NOMO-1 (cell line): ENCODE measurements around the gene ZMYND8.
"Not testable (repeated sequence)": the region's sequence is repeated elsewhere in the genome, so short reads cannot be mapped to it uniquely, and the experiment has no call there.

Source experiments
- DNase-seq, 2 experiments: peaks; one replicate each; lab custom pipeline; 2025; ENCODE audit not compliant: unreplicated experiment in 2 of 2; lab: John Stamatoyannopoulos, UW

Gene ZMYND8

DNA sequence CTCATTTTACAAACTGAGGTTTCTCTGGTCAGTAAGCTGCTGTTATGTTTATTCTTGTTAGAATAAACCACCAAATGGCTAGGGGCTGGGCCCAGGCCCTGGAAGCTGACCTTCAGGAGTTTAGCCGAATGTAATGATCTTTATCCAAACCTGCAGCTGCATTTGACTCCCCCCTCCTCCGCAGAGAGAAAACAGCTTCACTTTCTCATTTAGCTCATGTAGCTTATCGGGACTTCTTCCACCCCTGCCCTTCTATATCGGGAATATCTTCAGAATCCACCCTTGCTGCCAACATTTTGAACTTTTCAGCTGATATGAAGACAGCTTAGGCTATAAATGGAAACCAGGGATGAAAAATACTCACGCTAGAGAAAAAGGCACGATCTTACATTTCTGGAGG, 102.6 kb downstream of the ZMYND8 start:
- DNase-seq = no peak

GRCh38 chr20:47252879-47253307, 103.6 kb downstream of the ZMYND8 start:
- no peak for DNase-seq

DNA sequence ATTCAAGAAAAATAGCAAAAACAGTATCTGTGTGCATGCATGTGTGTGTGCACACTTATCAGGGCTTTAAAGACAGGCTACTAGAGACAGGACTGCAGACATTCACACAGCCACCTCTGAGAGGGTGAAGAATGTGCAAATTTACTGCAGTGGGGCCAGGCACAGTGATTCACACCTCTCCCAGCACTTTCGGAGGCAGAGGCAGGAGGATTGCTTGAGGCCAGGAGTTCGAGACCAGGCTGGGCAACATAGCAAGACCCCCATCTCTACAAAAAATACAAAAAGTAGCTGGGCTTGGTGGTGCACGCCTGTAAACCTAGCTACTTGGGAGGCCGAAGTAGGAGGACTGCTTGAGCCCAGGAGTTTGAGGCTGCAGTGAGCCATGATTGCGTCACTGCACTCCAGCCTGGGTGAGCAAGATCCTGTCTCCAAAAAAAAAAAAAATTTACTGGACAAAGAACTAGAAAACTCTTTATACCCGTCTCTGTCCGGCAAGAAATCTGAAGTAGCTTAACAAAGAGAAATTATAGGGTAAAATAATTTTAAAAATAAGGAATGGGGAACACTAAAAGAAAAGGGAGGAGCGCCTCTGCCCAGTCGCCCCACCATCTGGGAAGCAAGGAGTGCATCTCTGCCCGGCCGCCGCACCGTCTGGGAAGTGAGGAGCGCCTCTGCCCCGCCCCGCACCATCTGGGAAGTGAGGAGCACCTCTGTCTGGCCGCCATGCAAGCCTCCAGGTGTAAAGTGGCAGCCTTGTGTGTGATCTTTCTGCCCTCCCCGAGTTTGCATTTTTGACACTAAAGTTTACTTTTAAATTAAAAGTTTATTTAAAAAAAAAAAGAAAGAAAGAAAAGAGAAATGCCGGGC, 105.1 kb downstream of the ZMYND8 start:
- no peak for DNase-seq

DNA sequence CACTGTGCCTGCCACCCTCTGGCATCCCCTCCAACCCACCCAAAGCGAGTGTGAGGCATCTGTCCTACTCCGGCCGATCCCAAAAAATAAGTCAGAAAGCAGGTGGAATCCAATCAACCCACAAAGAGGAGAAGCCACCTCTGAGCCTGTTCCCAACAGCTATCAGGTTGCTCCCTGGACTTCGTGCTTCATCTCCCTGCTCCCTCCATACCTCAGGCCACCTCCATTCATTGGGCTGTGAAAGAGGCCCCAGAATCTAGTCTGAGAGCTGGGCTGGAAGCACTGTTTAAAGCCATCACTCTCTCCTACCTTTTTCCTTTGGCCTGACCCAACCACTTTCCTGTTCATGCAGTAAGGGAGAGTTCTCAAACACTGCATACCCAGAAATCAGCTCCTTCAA, 106.1 kb downstream of the ZMYND8 start:
- no peak for DNase-seq

- no peak for DNase-seq
These were observed 106.6 kb downstream of the ZMYND8 start for GRCh38 chr20:47249913-47250312.

DNA sequence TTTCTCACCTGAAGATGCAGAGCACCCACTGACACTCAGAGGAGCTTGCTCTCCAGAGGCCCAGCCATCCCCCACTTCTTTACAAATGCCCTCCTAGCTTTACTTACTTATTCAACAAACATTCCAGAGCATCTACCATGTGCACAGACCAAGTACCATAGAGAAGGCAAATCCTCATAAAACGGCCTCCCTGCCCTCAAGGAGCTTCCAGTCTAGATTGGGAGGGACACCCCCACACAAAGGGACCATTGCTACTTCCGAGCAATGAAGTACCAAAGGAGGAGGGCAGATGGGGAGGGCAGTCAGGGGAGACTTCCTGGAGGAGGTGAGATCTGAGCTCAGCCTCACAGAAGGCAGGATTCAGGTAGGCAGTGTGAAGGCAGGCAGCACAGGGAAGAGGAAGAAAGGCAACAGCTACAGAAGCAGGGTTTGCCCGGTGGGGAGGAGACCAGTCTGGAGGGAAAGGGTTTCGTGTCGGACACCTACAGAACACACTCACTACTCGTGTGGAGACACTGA, 108.0 kb downstream of the ZMYND8 start:
- DNase-seq = no peak

DNA sequence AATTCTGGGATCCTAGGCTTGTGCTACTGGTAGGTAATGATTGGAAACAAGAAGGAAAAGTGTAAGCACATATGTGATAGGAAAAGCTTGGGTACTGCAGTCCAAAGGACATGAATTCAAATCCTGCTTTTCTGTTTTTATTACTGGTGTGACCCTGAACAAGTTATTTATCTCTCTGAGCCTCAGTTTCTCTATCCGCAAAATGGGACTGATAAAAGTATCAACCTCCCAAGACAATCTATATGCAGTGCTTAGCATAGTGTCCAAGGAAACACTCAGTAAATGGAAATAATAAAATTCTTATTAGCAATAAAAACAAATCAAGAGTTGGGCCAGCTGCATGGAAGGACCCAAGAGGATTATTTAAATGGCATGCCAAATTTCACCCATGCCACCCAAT, 108.5 kb downstream of the ZMYND8 start:
- DNase-seq = no peak

DNA sequence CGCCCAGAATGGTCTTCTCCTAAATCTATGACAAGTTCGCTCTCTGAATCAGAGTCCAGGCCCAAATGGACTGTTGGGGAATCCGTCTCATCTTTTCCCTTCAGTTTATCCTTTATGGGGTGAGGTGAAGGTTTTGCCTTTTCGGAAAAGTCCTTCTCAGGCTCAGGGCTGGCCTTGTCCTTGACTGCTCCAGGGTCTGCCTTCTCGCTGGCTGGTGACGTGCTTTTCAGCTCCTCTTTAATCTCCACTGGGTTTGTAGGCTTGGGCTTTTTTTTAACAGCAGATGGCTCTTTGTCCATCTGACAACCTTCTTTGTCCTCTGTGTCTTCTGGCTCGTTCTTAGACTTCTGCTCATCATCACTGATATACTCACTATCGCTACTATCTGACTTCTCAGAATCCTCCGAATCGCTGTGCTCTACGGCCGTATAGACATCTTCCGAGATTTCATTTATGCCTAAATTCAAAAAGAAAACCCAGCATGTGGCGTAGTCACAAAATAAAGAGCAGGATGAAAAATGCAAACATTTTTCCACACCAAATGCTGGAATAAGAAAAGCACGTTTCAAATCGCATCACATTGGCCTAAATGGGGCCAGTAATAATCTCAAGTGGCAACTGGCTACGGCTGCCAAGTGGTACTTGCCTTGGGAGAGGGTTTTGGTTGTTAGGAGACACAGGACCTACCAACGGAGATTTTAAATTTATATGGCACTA, 110.3 kb downstream of the ZMYND8 start:
- no peak for DNase-seq

GRCh38 chr20:47245166-47245565, 111.3 kb downstream of the ZMYND8 start:
- DNase-seq = not testable (repeated sequence)

DNA sequence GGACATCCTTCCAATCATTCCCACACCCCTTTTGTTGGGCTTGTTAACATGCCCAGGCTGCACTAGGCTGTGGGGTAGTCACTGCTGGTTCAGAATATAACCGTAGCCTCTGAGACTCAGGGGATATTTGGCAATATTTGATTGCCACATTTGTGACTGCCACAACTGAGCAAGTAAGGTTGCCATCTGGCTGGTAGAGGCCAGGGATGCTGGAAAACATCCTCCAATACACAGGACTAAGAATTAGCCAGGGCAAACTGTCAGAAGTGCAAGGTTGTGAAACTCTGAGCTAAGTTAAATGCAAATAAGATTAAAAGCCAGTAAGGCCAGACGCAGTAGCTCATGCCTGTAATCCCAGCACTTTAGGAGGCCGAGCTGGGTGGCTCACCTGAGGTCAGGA, 112.0 kb downstream of the ZMYND8 start:
- DNase-seq = no peak

DNA sequence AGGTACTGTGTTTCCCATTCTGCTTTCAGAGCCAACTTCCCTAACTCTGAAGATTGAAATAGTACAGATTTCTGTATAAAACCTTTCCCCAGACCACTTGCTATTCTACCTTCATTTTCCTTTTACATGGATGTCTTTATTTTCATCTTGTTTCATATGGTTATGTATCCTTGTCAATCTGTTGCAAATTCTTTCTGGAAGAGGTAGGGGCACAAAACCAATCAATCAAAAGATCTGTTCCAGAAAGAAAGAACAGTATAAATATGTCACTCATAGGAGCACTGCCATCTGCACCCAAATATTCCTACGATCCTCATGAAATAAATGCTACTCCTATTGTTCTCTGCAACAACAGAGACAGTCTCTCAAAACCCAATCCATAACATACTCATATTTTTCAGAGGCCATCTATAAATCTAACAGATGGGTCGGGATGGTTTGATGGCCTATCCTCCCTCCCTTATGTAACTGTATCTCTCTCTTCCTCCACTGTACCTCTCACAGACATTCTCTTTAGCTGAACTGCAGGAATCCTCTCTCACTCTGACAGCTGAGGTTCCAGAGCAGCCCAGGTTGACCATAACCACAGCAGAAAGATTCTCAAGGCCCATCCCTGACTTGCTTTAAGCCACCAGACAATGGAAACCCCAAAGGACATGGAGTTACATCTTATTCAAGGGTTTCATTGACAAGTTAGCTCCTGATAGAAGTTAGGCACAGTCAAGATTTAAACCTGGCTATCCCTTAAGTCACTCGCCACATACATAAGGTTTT, 112.8 kb downstream of the ZMYND8 start:
- no peak for DNase-seq

DNA sequence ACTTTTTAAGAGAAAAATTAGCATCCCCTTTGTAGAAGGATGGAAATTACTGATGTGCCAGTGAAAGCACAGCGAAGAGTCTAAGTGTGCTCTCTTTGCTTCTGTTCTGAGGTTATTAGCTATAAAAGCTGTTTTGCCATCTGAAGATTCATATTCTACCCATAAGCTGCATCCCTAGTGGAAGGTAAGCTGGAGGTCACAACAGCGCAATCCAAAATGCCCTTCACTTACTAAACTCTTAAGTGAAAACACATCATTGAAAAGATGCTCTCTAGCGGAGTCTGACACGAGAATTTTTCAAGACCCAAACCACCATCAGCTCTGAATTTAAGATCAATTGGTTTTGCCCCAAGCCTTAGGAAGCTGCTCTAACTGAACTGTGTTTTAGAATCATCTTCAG, 113.5 kb downstream of the ZMYND8 start:
- DNase-seq = no peak

- no peak for DNase-seq
These were observed 115.1 kb downstream of the ZMYND8 start for GRCh38 chr20:47241345-47241781.

DNA sequence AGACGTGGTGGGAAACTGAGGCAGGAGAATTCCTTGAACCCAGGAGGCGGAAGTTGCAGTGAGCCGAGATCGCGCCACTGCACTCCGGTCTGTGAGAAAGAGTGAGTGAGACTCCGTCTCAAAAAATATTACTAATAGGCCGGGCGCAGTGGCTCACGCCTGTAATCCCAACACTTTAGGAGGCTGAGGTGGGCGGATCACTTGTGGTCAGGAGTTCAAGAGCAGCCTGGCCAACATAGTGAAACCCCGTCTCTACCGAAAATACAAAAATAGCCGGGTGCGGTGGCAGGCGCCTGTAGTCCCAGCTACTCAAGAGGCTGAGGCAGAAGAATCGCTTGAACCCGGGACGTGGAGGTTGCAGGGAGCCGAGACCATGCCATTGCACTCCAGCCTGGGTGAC, 116.4 kb downstream of the ZMYND8 start:
- DNase-seq = not testable (repeated sequence)

GRCh38 chr20:47239719-47240067, 116.8 kb downstream of the ZMYND8 start:
- DNase-seq = no peak

- DNase-seq = no peak
These were observed 117.5 kb downstream of the ZMYND8 start for GRCh38 chr20:47238780-47239718.

GRCh38 chr20:47237715-47238114, 118.8 kb downstream of the ZMYND8 start:
- no peak for DNase-seq

DNA sequence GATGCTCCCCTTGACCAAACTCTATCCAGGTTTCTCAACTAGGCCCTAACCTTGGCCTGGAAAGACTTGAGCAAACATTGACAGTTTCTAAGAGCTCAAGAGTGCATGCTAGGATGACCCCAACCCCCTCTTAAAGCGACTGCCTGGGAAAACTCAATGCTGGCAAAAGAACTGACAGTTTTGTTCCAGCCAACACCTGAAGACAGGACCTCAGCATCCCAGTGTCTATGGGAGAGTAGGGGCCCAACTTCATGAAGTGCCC, 119.9 kb downstream of the ZMYND8 start:
- DNase-seq = no peak

DNA sequence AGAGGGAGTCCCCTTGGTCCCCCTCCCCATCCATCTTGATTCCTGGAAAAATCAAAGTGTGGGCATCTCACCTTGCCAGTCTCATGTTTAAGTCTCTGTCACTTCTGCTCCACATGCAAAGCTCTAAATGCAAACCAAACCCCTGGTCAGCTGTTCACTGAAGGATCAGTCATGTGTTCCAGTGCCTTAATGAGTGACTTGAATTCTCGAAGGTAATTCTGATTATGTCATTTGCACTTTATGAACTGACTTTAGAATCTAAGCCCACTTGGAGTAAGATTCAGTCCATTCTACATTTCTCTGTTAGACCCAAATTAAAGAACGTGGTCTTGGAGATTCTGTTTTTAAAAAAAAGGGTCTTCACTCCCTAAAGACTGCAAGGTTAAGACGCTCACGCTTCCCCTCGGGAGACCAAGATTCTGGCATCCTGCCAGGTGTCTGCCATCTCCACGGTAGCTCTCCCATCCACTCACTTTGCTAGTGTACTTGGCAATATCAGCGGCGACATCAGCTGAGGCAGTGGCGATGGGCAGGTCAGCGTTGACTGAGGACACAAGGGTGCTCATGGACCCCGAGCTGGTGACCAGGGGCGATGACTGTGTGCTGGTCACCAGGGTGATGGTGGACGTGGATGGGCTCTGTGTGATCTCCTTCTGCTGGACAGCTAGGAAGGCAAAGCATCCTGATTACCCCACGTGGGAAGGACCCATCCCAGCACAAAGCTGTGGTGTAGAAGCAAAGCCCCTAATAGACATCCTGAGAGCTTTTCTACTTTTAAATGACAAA, 120.5 kb downstream of the ZMYND8 start:
- no peak for DNase-seq

GRCh38 chr20:47235111-47235510, 121.4 kb downstream of the ZMYND8 start:
- no peak for DNase-seq
